Neural cell (in vitro differentiated cells): ENCODE data around the gene SERTAD3. TPM values are rescaled to one million over a fixed set of nuclear protein-coding genes. Genes with fewer than 3 reads are reported as not detected.

ENCODE experiments used
- H2AFZ ChIP-seq: fragments of 200-600, 300-800 bp; sonication (generic), shearing (Covaris generic); 2 replicates; pipeline ENCODE4 v1.6.0; 2014; ENCODE audit warnings: low read depth, mild to moderate bottlenecking, antibody characterized with exemption, low read length, moderate library complexity
- H3F3A ChIP-seq: fragments of 200-600 bp; shearing (Covaris generic); 2 replicates; pipeline ENCODE4 v1.6.1; 2016; ENCODE audit warnings: mild to moderate bottlenecking, moderate library complexity, mixed read lengths, antibody characterized with exemption, low read length; ENCODE audit not compliant: insufficient read depth, poor library complexity, severe bottlenecking
- H3K27ac ChIP-seq: fragments of 200-600, 300-800 bp; sonication (generic), shearing (Covaris generic); 2 replicates; pipeline ENCODE4 v1.5.1; 2014; ENCODE audit warnings: mild to moderate bottlenecking, low read length, moderate library complexity
- H3K27me3 ChIP-seq: fragments of 300-800, 200-600 bp; sonication (generic), shearing (Covaris generic); 2 replicates; pipeline ENCODE4 v1.6.0; 2014; ENCODE audit warnings: mild to moderate bottlenecking, low read depth, low read length, moderate library complexity; ENCODE audit not compliant: insufficient read depth
- H3K36me3 ChIP-seq: fragments of 300-800, 200-600 bp; sonication (generic), shearing (Covaris generic); 2 replicates; pipeline ENCODE4 v1.5.1; 2014; ENCODE audit warnings: mild to moderate bottlenecking, antibody characterized with exemption, low read length, moderate library complexity; ENCODE audit not compliant: insufficient read depth
- H3K4me2 ChIP-seq: fragments of 300-800, 200-600 bp; sonication (generic), shearing (Covaris generic); 2 replicates; pipeline ENCODE4 v1.6.0; 2014; ENCODE audit warnings: mild to moderate bottlenecking, low read length
- H3K4me3 ChIP-seq: fragments of 300-800, 200-600 bp; sonication (generic), shearing (Covaris generic); 2 replicates; pipeline ENCODE4 v1.5.1; 2014; ENCODE audit warnings: mild to moderate bottlenecking, low read length, moderate library complexity
- H3K79me2 ChIP-seq: fragments of 200-600 bp; shearing (Covaris generic); replicated peaks from 2 replicates; pipeline ENCODE4 v1.6.0; 2014; ENCODE audit warnings: mild to moderate bottlenecking, low read length, moderate library complexity; ENCODE audit not compliant: insufficient read depth
- H3K9ac ChIP-seq: fragments of 300-800, 200-600 bp; sonication (generic), shearing (Covaris generic); 2 replicates; pipeline ENCODE4 v1.6.1; 2016; ENCODE audit warnings: mild to moderate bottlenecking, low read length, mixed read lengths
- H3K9me2 ChIP-seq: fragments of 200-600 bp; shearing (Covaris generic); 2 replicates; pipeline ENCODE4 v1.6.1; 2016; ENCODE audit warnings: mild to moderate bottlenecking, low read length, mixed read lengths; ENCODE audit not compliant: insufficient read depth
- H3K9me3 ChIP-seq: fragments of 200-600, 300-800 bp; sonication (generic), shearing (Covaris generic); 2 replicates; pipeline ENCODE4 v1.6.1; 2016; ENCODE audit warnings: mild to moderate bottlenecking, mixed run types, low read length, moderate library complexity, mixed read lengths
- H4K20me1 ChIP-seq: fragments of 200-600 bp; shearing (Covaris generic); 2 replicates; pipeline ENCODE4 v1.6.1; 2016; ENCODE audit warnings: mild to moderate bottlenecking, mixed run types; ENCODE audit not compliant: insufficient read depth
- CTCF ChIP-seq: fragments of 450-650 bp; IDR thresholded peaks from 2 replicates; pipeline ENCODE4 v1.5.1; 2014; ENCODE audit warnings: antibody characterized with exemption, mild to moderate bottlenecking, moderate library complexity; ENCODE audit not compliant: poor library complexity, severe bottlenecking
- EP300 ChIP-seq: fragments of 450-650 bp; conservative IDR thresholded peaks from 2 replicates; pipeline ENCODE4 v1.6.1; 2014; ENCODE audit warnings: antibody characterized with exemption, mild to moderate bottlenecking, moderate library complexity; ENCODE audit not compliant: poor library complexity, severe bottlenecking
- EZH2 ChIP-seq: fragments of 200-600, 300-800 bp; shearing (Covaris generic), sonication (generic); IDR thresholded peaks from 2 replicates; pipeline ENCODE4 v1.6.1; 2014; ENCODE audit warnings: antibody characterized with exemption, low read length, borderline replicate concordance, mild to moderate bottlenecking; ENCODE audit not compliant: insufficient read depth, poor library complexity, severe bottlenecking
- MXI1 ChIP-seq: fragments of 450-650 bp; conservative IDR thresholded peaks from 2 replicates; pipeline ENCODE4 v1.6.1; 2014; ENCODE audit warnings: antibody characterized with exemption, mild to moderate bottlenecking; ENCODE audit not compliant: poor library complexity, severe bottlenecking
- POLR2AphosphoS5 ChIP-seq: IDR thresholded peaks from 2 replicates; pipeline ENCODE4 v1.6.1; 2012
- RAD21 ChIP-seq: fragments of 450-650 bp; conservative IDR thresholded peaks from 2 replicates; pipeline ENCODE4 v1.6.1; 2014; ENCODE audit warnings: antibody characterized with exemption, mild to moderate bottlenecking, moderate library complexity
- SMC3 ChIP-seq: fragments of 450-650 bp; conservative IDR thresholded peaks from 2 replicates; pipeline ENCODE4 v1.6.1; 2014; ENCODE audit warnings: antibody characterized with exemption, mild to moderate bottlenecking, moderate library complexity; ENCODE audit not compliant: poor library complexity
- TAF1 ChIP-seq: IDR thresholded peaks from 2 replicates; pipeline ENCODE4 v1.6.1; 2012; ENCODE audit warnings: low read depth
- polyA plus RNA-seq: library from polyadenylated mRNA; depleted of rRNA; stranded (reverse); fragments of >200 nt; gene quantifications from 2 replicates; pipeline ENCODE4 v1.2.3, GENCODE V29; 2014
- TF ChIP-seq, protein P1 (sequence below): IDR thresholded peaks from 2 replicates; pipeline ENCODE4 v1.6.1; 2012; ENCODE audit warnings: borderline replicate concordance

The SERTAD3 gene
- polyA plus RNA-seq, 1 donor from 2014 or later: 7.6 TPM

GRCh38 chr19:40445780-40446262 is 1.7 kb upstream of the SERTAD3 start:
- H3K4me3 ChIP-seq: no peak overlapping the region
- H4K20me1 ChIP-seq: no peaks in the 10 kb centered on the region
- H3K27me3 ChIP-seq: no peaks in the 10 kb centered on the region
- no peak overlapping the region for H3K27ac ChIP-seq
- no peaks in the 10 kb centered on the region for H3K9me2 ChIP-seq
- H3K4me2 ChIP-seq: no peak overlapping the region
- H3F3A ChIP-seq: peaks cover 4% of the 10 kb centered on the region
- no peaks in the 10 kb centered on the region for H3K36me3 ChIP-seq
- no peak overlapping the region for H3K9ac ChIP-seq
- H2AFZ ChIP-seq: no peak overlapping the region
- TF ChIP-seq TAF1 (no peak), EZH2 (no peak), SMC3 (no peak), EP300 (no peak), RAD21 (no peak)
- TF ChIP-seq, protein P1, sequence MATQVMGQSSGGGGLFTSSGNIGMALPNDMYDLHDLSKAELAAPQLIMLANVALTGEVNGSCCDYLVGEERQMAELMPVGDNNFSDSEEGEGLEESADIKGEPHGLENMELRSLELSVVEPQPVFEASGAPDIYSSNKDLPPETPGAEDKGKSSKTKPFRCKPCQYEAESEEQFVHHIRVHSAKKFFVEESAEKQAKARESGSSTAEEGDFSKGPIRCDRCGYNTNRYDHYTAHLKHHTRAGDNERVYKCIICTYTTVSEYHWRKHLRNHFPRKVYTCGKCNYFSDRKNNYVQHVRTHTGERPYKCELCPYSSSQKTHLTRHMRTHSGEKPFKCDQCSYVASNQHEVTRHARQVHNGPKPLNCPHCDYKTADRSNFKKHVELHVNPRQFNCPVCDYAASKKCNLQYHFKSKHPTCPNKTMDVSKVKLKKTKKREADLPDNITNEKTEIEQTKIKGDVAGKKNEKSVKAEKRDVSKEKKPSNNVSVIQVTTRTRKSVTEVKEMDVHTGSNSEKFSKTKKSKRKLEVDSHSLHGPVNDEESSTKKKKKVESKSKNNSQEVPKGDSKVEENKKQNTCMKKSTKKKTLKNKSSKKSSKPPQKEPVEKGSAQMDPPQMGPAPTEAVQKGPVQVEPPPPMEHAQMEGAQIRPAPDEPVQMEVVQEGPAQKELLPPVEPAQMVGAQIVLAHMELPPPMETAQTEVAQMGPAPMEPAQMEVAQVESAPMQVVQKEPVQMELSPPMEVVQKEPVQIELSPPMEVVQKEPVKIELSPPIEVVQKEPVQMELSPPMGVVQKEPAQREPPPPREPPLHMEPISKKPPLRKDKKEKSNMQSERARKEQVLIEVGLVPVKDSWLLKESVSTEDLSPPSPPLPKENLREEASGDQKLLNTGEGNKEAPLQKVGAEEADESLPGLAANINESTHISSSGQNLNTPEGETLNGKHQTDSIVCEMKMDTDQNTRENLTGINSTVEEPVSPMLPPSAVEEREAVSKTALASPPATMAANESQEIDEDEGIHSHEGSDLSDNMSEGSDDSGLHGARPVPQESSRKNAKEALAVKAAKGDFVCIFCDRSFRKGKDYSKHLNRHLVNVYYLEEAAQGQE: no peak
- H3K79me2 ChIP-seq: peaks cover 19% of the 10 kb centered on the region
- no peaks in the 10 kb centered on the region for H3K9me3 ChIP-seq

DNA sequence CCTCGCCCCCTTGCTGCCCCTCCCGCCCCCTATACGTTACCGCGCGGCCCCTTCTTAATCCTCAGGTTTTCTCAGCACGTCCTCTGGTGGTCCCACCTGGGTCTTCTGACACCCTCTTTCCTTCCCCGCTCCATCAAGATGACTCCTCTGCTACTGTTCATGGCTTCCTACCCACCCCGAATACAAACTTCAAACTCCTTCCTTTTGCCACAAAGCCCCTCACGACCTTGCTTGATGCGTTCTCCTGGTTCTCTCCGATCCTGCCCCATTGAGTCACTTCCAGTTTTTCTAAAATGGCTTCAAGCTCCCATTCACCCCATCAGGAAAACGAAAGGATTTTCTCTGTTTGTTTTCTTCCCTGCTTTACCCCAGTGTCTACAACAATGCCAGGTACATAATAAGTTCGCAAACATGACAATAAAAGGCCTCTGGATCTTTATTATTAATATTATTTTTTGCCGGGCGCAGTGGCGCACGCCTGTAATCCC is 734 bp upstream of the SERTAD3 start:
- Histone ChIP-seq H2AFZ (peak overlapping the region; percentile 96), H3K4me2 (peak overlapping the region; percentile 91), H3K9me3 (no peaks in the 10 kb centered on the region), H3F3A (peaks cover 4% of the 10 kb centered on the region), H3K36me3 (no peaks in the 10 kb centered on the region), H3K27me3 (no peaks in the 10 kb centered on the region), H3K27ac (peak overlapping the region; percentile 94), H3K79me2 (peaks cover 19% of the 10 kb centered on the region), H3K9ac (peak overlapping the region; percentile 87), H4K20me1 (no peaks in the 10 kb centered on the region), H3K4me3 (peak overlapping the region; percentile 78), H3K9me2 (no peaks in the 10 kb centered on the region)
- TF ChIP-seq CTCF (peak; percentile 56), POLR2AphosphoS5 (peak; percentile 76), EP300 (no peak), TAF1 (peak; percentile 23), RAD21 (peak; percentile 59), EZH2 (no peak), SMC3 (peak; percentile 65), MXI1 (peak; percentile 6)
- TF ChIP-seq, protein P1: no peak
